SK-N-MC (cell line): ENCODE results near the gene ZNF441.

Experiments
- FOXP2 ChIP-seq: optimal IDR thresholded peaks from 2 replicates; pipeline ENCODE3; 2011; ENCODE audit warnings: mild to moderate bottlenecking, moderate library complexity; ENCODE audit not compliant: insufficient read depth; ENCODE audit errors: extremely low read length, control extremely low read depth
- POLR2AphosphoS5 ChIP-seq: IDR thresholded peaks from 2 replicates; pipeline ENCODE4 v1.6.1; 2012; ENCODE audit warnings: mild to moderate bottlenecking, low read depth, low read length, borderline replicate concordance

GRCh38 chr19:11814029-11814699 lies 47.4 kb downstream of the ZNF441 start, which contains the start of gene ZNF440:
- TF ChIP-seq POLR2AphosphoS5 (peak; percentile 85), FOXP2 (no peak)
